Measurements from ENCODE around the gene ANKRD30B.

ANKRD30B gene

GRCh38 chr18:14768241-14768640, 20.3 kb downstream of the ANKRD30B start:
- DNase-seq, result no peak
- Histone ChIP-seq H3K27me3 (ENCODE audit: insufficient read depth, low read length, poor library complexity) (no peaks in the 10 kb centered on the region), H2AFZ (ENCODE audit: low read depth, low read length) (no peak overlapping the region), H3K4me3 (ENCODE audit: low read depth in 1 of 2, low read length in 2 of 2) (no peak overlapping the region), H4K20me1 (ENCODE audit: insufficient read depth, low read length) (no peaks in the 10 kb centered on the region), H3K27ac (ENCODE audit: low read length) (no peak overlapping the region), H3K79me2 (ENCODE audit: insufficient read depth, low read length) (no peaks in the 10 kb centered on the region), H3K9ac (ENCODE audit: low read depth, low read length) (no peak overlapping the region), H3K9me3 (ENCODE audit: insufficient read depth, low read length, severe bottlenecking) (no peaks in the 10 kb centered on the region), H3K36me3 (ENCODE audit: insufficient read depth, low read length) (no peaks in the 10 kb centered on the region), H3K4me2 (ENCODE audit: insufficient read depth, low read length) (no peak overlapping the region), H3K4me1 (ENCODE audit: insufficient read depth, low read length) (no peaks in the 10 kb centered on the region)
- no peak for TF ChIP-seq EZH2 (IDR thresholded peaks at IDR 0.05; ENCODE audit: borderline replicate concordance, low read depth, low read length, severe bottlenecking)
- no peak for TF ChIP-seq CTCF (IDR thresholded peaks at IDR 0.05; ENCODE audit: borderline replicate concordance, extremely low read depth, low read length, poor library complexity, severe bottlenecking)
- no peak for ATAC-seq (ENCODE audit: insufficient read depth, low read depth)

GRCh38 chr18:14769381-14769780, 21.4 kb downstream of the ANKRD30B start:
- H2AFZ ChIP-seq (ENCODE audit: low read depth, low read length), result no peak overlapping the region
- H4K20me1 ChIP-seq (ENCODE audit: insufficient read depth, low read length), result no peaks in the 10 kb centered on the region
- no peaks in the 10 kb centered on the region for H3K4me1 ChIP-seq (ENCODE audit: insufficient read depth, low read length)
- H3K9ac ChIP-seq (ENCODE audit: low read depth, low read length), result no peak overlapping the region
- H3K27ac ChIP-seq (ENCODE audit: low read length), result no peak overlapping the region
- H3K27me3 ChIP-seq (ENCODE audit: insufficient read depth, low read length, poor library complexity), result no peaks in the 10 kb centered on the region
- ATAC-seq (ENCODE audit: insufficient read depth, low read depth), result no peak
- TF ChIP-seq EZH2 (IDR thresholded peaks at IDR 0.05; ENCODE audit: borderline replicate concordance, low read depth, low read length, severe bottlenecking) (no peak), CTCF (IDR thresholded peaks at IDR 0.05; ENCODE audit: borderline replicate concordance, extremely low read depth, low read length, poor library complexity, severe bottlenecking) (no peak)
- no peak overlapping the region for H3K4me3 ChIP-seq (ENCODE audit: low read depth in 1 of 2, low read length in 2 of 2)
- no peaks in the 10 kb centered on the region for H3K79me2 ChIP-seq (ENCODE audit: insufficient read depth, low read length)
- H3K9me3 ChIP-seq (ENCODE audit: insufficient read depth, low read length, severe bottlenecking), result no peaks in the 10 kb centered on the region
- no peak overlapping the region for H3K4me2 ChIP-seq (ENCODE audit: insufficient read depth, low read length)
- no peaks in the 10 kb centered on the region for H3K36me3 ChIP-seq (ENCODE audit: insufficient read depth, low read length)
- DNase-seq, result no peak

GRCh38 chr18:14776801-14777200, 28.8 kb downstream of the ANKRD30B start:
- H3K27me3 ChIP-seq (ENCODE audit: insufficient read depth, low read length, poor library complexity), result no peaks in the 10 kb centered on the region
- DNase-seq (no peak), ATAC-seq (ENCODE audit: insufficient read depth, low read depth) (no peak)
- no peaks in the 10 kb centered on the region for H3K4me1 ChIP-seq (ENCODE audit: insufficient read depth, low read length)
- H2AFZ ChIP-seq (ENCODE audit: low read depth, low read length), result no peak overlapping the region
- H3K4me2 ChIP-seq (ENCODE audit: insufficient read depth, low read length), result no peak overlapping the region
- no peaks in the 10 kb centered on the region for H3K79me2 ChIP-seq (ENCODE audit: insufficient read depth, low read length)
- H3K27ac ChIP-seq (ENCODE audit: low read length), result no peak overlapping the region
- H3K9ac ChIP-seq (ENCODE audit: low read depth, low read length), result no peak overlapping the region
- H3K9me3 ChIP-seq (ENCODE audit: insufficient read depth, low read length, severe bottlenecking), result no peaks in the 10 kb centered on the region
- H4K20me1 ChIP-seq (ENCODE audit: insufficient read depth, low read length), result no peaks in the 10 kb centered on the region
- no peak for TF ChIP-seq EZH2 (IDR thresholded peaks at IDR 0.05; ENCODE audit: borderline replicate concordance, low read depth, low read length, severe bottlenecking)
- no peaks in the 10 kb centered on the region for H3K36me3 ChIP-seq (ENCODE audit: insufficient read depth, low read length)
- H3K4me3 ChIP-seq (ENCODE audit: low read depth in 1 of 2, low read length in 2 of 2), result no peak overlapping the region

- ATAC-seq (ENCODE audit: insufficient read depth, low read depth), result no peak
Measured at GRCh38 chr18:14781671-14782070, 33.7 kb downstream of the ANKRD30B start.

More at GRCh38 chr18:14781671-14782070, 33.7 kb downstream of the ANKRD30B start:
- Histone ChIP-seq H3K4me2 (ENCODE audit: insufficient read depth, low read length) (no peak overlapping the region), H4K20me1 (ENCODE audit: insufficient read depth, low read length) (no peaks in the 10 kb centered on the region), H3K9ac (ENCODE audit: low read depth, low read length) (no peak overlapping the region), H3K27ac (ENCODE audit: low read length) (no peak overlapping the region), H3K9me3 (ENCODE audit: insufficient read depth, low read length, severe bottlenecking) (no peaks in the 10 kb centered on the region), H3K4me1 (ENCODE audit: insufficient read depth, low read length) (no peaks in the 10 kb centered on the region), H2AFZ (ENCODE audit: low read depth, low read length) (no peak overlapping the region), H3K36me3 (ENCODE audit: insufficient read depth, low read length) (no peaks in the 10 kb centered on the region), H3K4me3 (ENCODE audit: low read depth in 1 of 2, low read length in 2 of 2) (no peak overlapping the region), H3K79me2 (ENCODE audit: insufficient read depth, low read length) (no peaks in the 10 kb centered on the region), H3K27me3 (ENCODE audit: insufficient read depth, low read length, poor library complexity) (no peaks in the 10 kb centered on the region)
- no peak for DNase-seq
- TF ChIP-seq CTCF (IDR thresholded peaks at IDR 0.05; ENCODE audit: borderline replicate concordance, extremely low read depth, low read length, poor library complexity, severe bottlenecking), result no peak
- no peak for TF ChIP-seq EZH2 (IDR thresholded peaks at IDR 0.05; ENCODE audit: borderline replicate concordance, low read depth, low read length, severe bottlenecking)
